Measurements from ENCODE around the gene IQCK.

IQCK gene

GRCh38 chr16:19817875-19818274, 99.8 kb downstream of the IQCK start:
- no peak for TF ChIP-seq CTCF (IDR thresholded peaks at IDR 0.05)

DNA sequence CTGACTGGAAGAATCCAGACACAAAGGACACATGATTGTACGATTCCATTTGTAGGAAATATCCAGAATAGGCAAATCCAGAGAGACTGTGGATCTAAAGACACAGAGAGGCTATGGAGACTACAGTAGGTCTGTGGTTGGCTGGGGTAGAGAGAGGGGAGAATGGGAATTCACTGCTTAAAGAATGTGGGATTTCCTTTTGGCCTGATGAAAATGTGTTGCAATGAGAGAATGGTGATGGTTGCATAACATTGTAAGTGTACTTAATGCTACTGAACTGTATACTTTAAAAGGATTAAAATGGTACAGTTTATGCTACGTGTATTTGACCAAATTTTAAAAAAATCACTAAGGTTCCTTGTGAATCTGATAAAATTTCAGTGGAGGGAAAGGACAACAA, 104.5 kb downstream of the IQCK start:
- Histone ChIP-seq H3K36me3 (peaks cover 0 to 1% (median 0%) of the 10 kb centered on the region in 3 donors), H3K4me1 (no peaks in the 10 kb centered on the region), H3K9me3 (no peaks in the 10 kb centered on the region), H3K27me3 (no peaks in the 10 kb centered on the region), H3K4me3 (no peak overlapping the region), H3K27ac (no peak overlapping the region)
- intact Hi-C loops (cut with DNase I; ENCODE audit: low total_unique reads), result no loop called here
- no peak for DNase-seq
- TF ChIP-seq CTCF (IDR thresholded peaks at IDR 0.05), result no peak

More at GRCh38 chr16:19817875-19818274, 99.8 kb downstream of the IQCK start:
- Histone ChIP-seq H3K36me3 (no peaks in the 10 kb centered on the region), H3K27ac (no peak overlapping the region), H3K4me3 (no peak overlapping the region), H3K27me3 (no peaks in the 10 kb centered on the region), H3K4me1 (no peaks in the 10 kb centered on the region), H3K9me3 (no peaks in the 10 kb centered on the region)
- DNase-seq, result no peak
- intact Hi-C loops (cut with DNase I; ENCODE audit: low total_unique reads), result no loop called here

DNA sequence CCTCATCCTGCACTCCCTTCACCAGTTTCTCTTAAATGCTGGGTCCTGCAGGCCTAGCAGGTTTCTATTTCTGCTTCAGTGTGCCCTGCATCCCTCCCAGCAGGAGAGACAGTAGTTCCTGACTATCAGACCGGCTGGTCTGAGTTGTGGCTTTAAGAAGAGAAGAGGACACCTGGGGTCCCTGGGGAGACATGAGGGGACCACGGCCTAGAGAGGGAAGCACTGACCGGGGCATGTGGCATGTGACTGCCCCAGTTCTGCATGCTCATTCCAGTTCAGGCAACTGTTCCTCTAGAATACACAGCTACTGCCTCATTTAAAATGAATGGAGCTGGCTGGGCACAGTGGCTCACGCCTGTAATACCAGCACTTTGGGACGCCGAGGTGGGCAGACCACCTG, 105.3 kb downstream of the IQCK start:
- DNase-seq, result no peak
- no peak for TF ChIP-seq CTCF (IDR thresholded peaks at IDR 0.05)
- Histone ChIP-seq H3K27me3 (no peaks in the 10 kb centered on the region), H3K4me3 (no peak overlapping the region), H3K36me3 (peaks cover 0 to 4% (median 0%) of the 10 kb centered on the region in 3 donors), H3K27ac (no peak overlapping the region), H3K4me1 (no peaks in the 10 kb centered on the region), H3K9me3 (no peaks in the 10 kb centered on the region)
- intact Hi-C loops (cut with DNase I; ENCODE audit: low total_unique reads), result no loop called here

- TF ChIP-seq CTCF (IDR thresholded peaks at IDR 0.05), result no peak
- intact Hi-C loops (cut with DNase I; ENCODE audit: low total_unique reads), result no loop called here
- H3K36me3 ChIP-seq, result peaks cover 0 to 4% (median 0%) of the 10 kb centered on the region in 3 donors
- no peak for DNase-seq
- no peak overlapping the region for H3K4me3 ChIP-seq
- no peaks in the 10 kb centered on the region for H3K27me3 ChIP-seq
- no peaks in the 10 kb centered on the region for H3K4me1 ChIP-seq
- no peak overlapping the region for H3K27ac ChIP-seq
- no peaks in the 10 kb centered on the region for H3K9me3 ChIP-seq
Measured at GRCh38 chr16:19824216-19824615, 106.1 kb downstream of the IQCK start.

GRCh38 chr16:19829844-19830692, 112.0 kb downstream of the IQCK start:
- DNase-seq, result no peak
- H3K27ac ChIP-seq, result no peak overlapping the region
- H3K4me1 ChIP-seq, result no peaks in the 10 kb centered on the region
- H3K4me3 ChIP-seq, result no peak overlapping the region
- intact Hi-C loops (cut with DNase I; ENCODE audit: low total_unique reads), result no loop called here
- H3K36me3 ChIP-seq, result peaks cover 0 to 4% (median 0%) of the 10 kb centered on the region in 3 donors
- no peak for TF ChIP-seq CTCF (IDR thresholded peaks at IDR 0.05)
- no peaks in the 10 kb centered on the region for H3K27me3 ChIP-seq
- no peaks in the 10 kb centered on the region for H3K9me3 ChIP-seq
